ENCODE results near the gene HS2ST1.

HS2ST1 gene

DNA sequence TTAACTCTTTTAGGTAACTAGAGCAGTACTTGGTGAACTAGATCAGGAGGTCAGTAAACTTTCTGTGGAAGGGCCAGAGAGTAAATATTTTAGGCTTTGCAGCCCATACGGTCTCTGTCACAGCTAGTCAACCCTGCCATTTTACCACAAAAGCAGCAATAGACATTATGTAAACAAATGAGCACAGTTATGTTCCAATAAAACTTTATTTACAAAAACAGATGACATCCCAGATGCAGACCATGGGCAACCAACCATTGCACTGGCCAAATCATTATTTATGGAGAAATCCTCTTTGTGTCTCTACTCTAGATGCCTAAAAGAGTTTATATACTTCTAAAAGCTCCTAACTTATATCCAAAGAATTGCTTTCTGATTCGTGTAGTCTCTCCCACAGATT lies 192.4 kb downstream of the HS2ST1 start:
- H3K36me3 ChIP-seq (ENCODE audit: insufficient read depth, low read length), result no peaks in the 10 kb centered on the region; the same call in 1 of the 2 replicates
- H3F3A ChIP-seq (ENCODE audit: low read depth), result no peaks in the 10 kb centered on the region
- no peaks in the 10 kb centered on the region for H3K9me3 ChIP-seq (ENCODE audit: insufficient read depth, low read depth, low read length)
- TF ChIP-seq EZH2phosphoT487 (IDR thresholded peaks at IDR 0.05; ENCODE audit: borderline replicate concordance), result no peak
- TF ChIP-seq, protein P1, sequence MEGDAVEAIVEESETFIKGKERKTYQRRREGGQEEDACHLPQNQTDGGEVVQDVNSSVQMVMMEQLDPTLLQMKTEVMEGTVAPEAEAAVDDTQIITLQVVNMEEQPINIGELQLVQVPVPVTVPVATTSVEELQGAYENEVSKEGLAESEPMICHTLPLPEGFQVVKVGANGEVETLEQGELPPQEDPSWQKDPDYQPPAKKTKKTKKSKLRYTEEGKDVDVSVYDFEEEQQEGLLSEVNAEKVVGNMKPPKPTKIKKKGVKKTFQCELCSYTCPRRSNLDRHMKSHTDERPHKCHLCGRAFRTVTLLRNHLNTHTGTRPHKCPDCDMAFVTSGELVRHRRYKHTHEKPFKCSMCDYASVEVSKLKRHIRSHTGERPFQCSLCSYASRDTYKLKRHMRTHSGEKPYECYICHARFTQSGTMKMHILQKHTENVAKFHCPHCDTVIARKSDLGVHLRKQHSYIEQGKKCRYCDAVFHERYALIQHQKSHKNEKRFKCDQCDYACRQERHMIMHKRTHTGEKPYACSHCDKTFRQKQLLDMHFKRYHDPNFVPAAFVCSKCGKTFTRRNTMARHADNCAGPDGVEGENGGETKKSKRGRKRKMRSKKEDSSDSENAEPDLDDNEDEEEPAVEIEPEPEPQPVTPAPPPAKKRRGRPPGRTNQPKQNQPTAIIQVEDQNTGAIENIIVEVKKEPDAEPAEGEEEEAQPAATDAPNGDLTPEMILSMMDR (conservative IDR thresholded peaks at IDR 0.05; ENCODE audit: low read length), result no peak
- no peak overlapping the region for H3K4me3 ChIP-seq (ENCODE audit: low read length, poor library complexity, severe bottlenecking)
- no peaks in the 10 kb centered on the region for H4K20me1 ChIP-seq (ENCODE audit: insufficient read depth, low read length, poor library complexity, severe bottlenecking)
- no peak overlapping the region for H3K4me2 ChIP-seq (ENCODE audit: low read depth, low read length, poor library complexity, severe bottlenecking)
- no peaks in the 10 kb centered on the region for H3K27me3 ChIP-seq (ENCODE audit: insufficient read depth, low read length, poor library complexity, severe bottlenecking)
- no peak overlapping the region for H2AFZ ChIP-seq (ENCODE audit: low read length)
- H3K9ac ChIP-seq (ENCODE audit: low read depth, low read length, poor library complexity, severe bottlenecking), result no peak overlapping the region
- H3K9me2 ChIP-seq (replicated peaks; ENCODE audit: low read depth, low read length), result no peaks in the 10 kb centered on the region
- no peaks in the 10 kb centered on the region for H3K4me1 ChIP-seq (ENCODE audit: insufficient read depth, low read length, poor library complexity, severe bottlenecking)
- no peaks in the 10 kb centered on the region for H3K79me2 ChIP-seq (ENCODE audit: insufficient read depth, low read length)

GRCh38 chr1:87108228-87108627 lies 193.8 kb downstream of the HS2ST1 start:
- no peak overlapping the region for H3K9ac ChIP-seq (ENCODE audit: low read depth, low read length, poor library complexity, severe bottlenecking)
- H4K20me1 ChIP-seq (ENCODE audit: insufficient read depth, low read length, poor library complexity, severe bottlenecking), result no peaks in the 10 kb centered on the region
- H3K4me3 ChIP-seq (ENCODE audit: low read length, poor library complexity, severe bottlenecking), result no peak overlapping the region
- no peak overlapping the region for H2AFZ ChIP-seq (ENCODE audit: low read length)
- no peaks in the 10 kb centered on the region for H3K9me2 ChIP-seq (replicated peaks; ENCODE audit: low read depth, low read length)
- no peaks in the 10 kb centered on the region for H3K79me2 ChIP-seq (ENCODE audit: insufficient read depth, low read length)
- H3K9me3 ChIP-seq (ENCODE audit: insufficient read depth, low read depth, low read length), result no peaks in the 10 kb centered on the region
- H3K4me1 ChIP-seq (ENCODE audit: insufficient read depth, low read length, poor library complexity, severe bottlenecking), result no peaks in the 10 kb centered on the region
- TF ChIP-seq, protein P1 (conservative IDR thresholded peaks at IDR 0.05; ENCODE audit: low read length), result no peak
- no peak for TF ChIP-seq EZH2phosphoT487 (IDR thresholded peaks at IDR 0.05; ENCODE audit: borderline replicate concordance)
- no peak overlapping the region for H3K4me2 ChIP-seq (ENCODE audit: low read depth, low read length, poor library complexity, severe bottlenecking)
- H3K36me3 ChIP-seq (ENCODE audit: insufficient read depth, low read length), result no peaks in the 10 kb centered on the region; the same call in 1 of the 2 replicates
- no peaks in the 10 kb centered on the region for H3K27me3 ChIP-seq (ENCODE audit: insufficient read depth, low read length, poor library complexity, severe bottlenecking)
- no peaks in the 10 kb centered on the region for H3F3A ChIP-seq (ENCODE audit: low read depth)

- Histone ChIP-seq H3K27me3 (ENCODE audit: insufficient read depth, low read length, poor library complexity, severe bottlenecking) (no peaks in the 10 kb centered on the region), H3F3A (ENCODE audit: low read depth) (no peaks in the 10 kb centered on the region), H3K9me3 (ENCODE audit: insufficient read depth, low read depth, low read length) (no peaks in the 10 kb centered on the region), H3K4me2 (ENCODE audit: low read depth, low read length, poor library complexity, severe bottlenecking) (no peak overlapping the region), H4K20me1 (ENCODE audit: insufficient read depth, low read length, poor library complexity, severe bottlenecking) (no peaks in the 10 kb centered on the region), H3K4me1 (ENCODE audit: insufficient read depth, low read length, poor library complexity, severe bottlenecking) (no peaks in the 10 kb centered on the region), H2AFZ (ENCODE audit: low read length) (no peak overlapping the region), H3K9ac (ENCODE audit: low read depth, low read length, poor library complexity, severe bottlenecking) (no peak overlapping the region), H3K36me3 (ENCODE audit: insufficient read depth, low read length) (no peaks in the 10 kb centered on the region; the same call in 1 of the 2 replicates), H3K9me2 (replicated peaks; ENCODE audit: low read depth, low read length) (no peaks in the 10 kb centered on the region), H3K79me2 (ENCODE audit: insufficient read depth, low read length) (no peaks in the 10 kb centered on the region), H3K4me3 (ENCODE audit: low read length, poor library complexity, severe bottlenecking) (no peak overlapping the region)
- TF ChIP-seq, protein P1 (conservative IDR thresholded peaks at IDR 0.05; ENCODE audit: low read length), result no peak
- no peak for TF ChIP-seq EZH2phosphoT487 (IDR thresholded peaks at IDR 0.05; ENCODE audit: borderline replicate concordance)
Measured at GRCh38 chr1:87108814-87109411, 194.5 kb downstream of the HS2ST1 start.
